Upper lobe of left lung (tissue), 6 donors: ENCODE data around the gene SLC25A21. TPM values are rescaled to one million over a fixed set of nuclear protein-coding genes. Genes with fewer than 3 reads are reported as not detected.

ENCODE experiments used
- ATAC-seq, 2 donors: fragments of 200-7000 bp; cut with Tn5 transposase; one replicate each; pipeline ENCODE4 v1.9.1; 2022; ENCODE audit warnings: mild to moderate bottlenecking in 2 of 2, moderate library complexity in 2 of 2; ENCODE audit not compliant: low FRiP score in 2 of 2
- DNase-seq, 2 donors: peaks; one replicate each; pipeline ENCODE4 v3.0.0-alpha.2; 2019 to 2020
- H3K27ac ChIP-seq, 4 donors: fragments of 200-600 bp; sonication (generic); one replicate each; pipeline ENCODE4 v1.5.1; 2016 to 2019
- H3K27me3 ChIP-seq, 4 donors: fragments of 200-600 bp; sonication (generic); one replicate each; pipeline ENCODE4 v1.5.1; 2017 to 2019
- H3K36me3 ChIP-seq, 4 donors: fragments of 200-600 bp; sonication (generic); one replicate each; pipeline ENCODE4 v1.5.1; 2016 to 2019
- H3K4me1 ChIP-seq, 4 donors: fragments of 200-600 bp; sonication (generic); one replicate each; pipeline ENCODE4 v1.5.1; 2018 to 2019
- H3K4me3 ChIP-seq, 4 donors: fragments of 200-600 bp; sonication (generic); one replicate each; pipeline ENCODE4 v1.5.1; 2017 to 2019; ENCODE audit warnings: mild to moderate bottlenecking in 2 of 4, moderate library complexity in 1 of 4
- H3K9me3 ChIP-seq, 4 donors: fragments of 200-600 bp; sonication (generic); one replicate each; pipeline ENCODE4 v1.5.1; 2018 to 2019
- EP300 ChIP-seq, 4 donors: sonication (generic); formaldehyde crosslinking; IDR thresholded peaks; one replicate each; pipeline ENCODE4 v1.5.1; 2017; ENCODE audit warnings: antibody characterized with exemption in 4 of 4, control low read depth in 2 of 4
- POLR2A ChIP-seq, 4 donors: fragments of 450-650 bp; IDR thresholded peaks; one replicate each; pipeline ENCODE4 v1.5.1; 2016 to 2017; ENCODE audit warnings: antibody characterized with exemption in 4 of 4, mild to moderate bottlenecking in 2 of 4
- POLR2AphosphoS5 ChIP-seq, 2 donors: sonication (generic); formaldehyde crosslinking; IDR thresholded peaks; one replicate each; pipeline ENCODE4 v1.5.1; 2017; ENCODE audit warnings: antibody characterized with exemption in 2 of 2
- WGBS, 2 donors: methylation state at CpG; one replicate each; pipeline ENCODE4 v1.1.5; 2017 to 2018; 5-methylcytosine and 5-hydroxymethylcytosine counted together
- total RNA-seq, 6 donors: library from RNA; depleted of rRNA in 4 of 6; stranded (reverse); fragments of >200 nt in 4 of 6; gene quantifications; one replicate each; pipeline versions ENCODE4 v1.1.0 to v1.2.1, GENCODE V29; 2016 to 2021
- TF ChIP-seq, protein P1 (sequence below), 6 experiments: fragments of 450-650 bp in 4 of 6; fragments of 200-600 bp in 2 of 6; sonication (generic) in 2 of 6; IDR thresholded peaks; one replicate each; pipeline ENCODE4 v1.5.1; 2016 to 2019; ENCODE audit warnings: antibody characterized with exemption in 6 of 6
- donor health status: DM: no; HTN: no; CAD: no; lungs with moderate emphysema.
- donor health status: DM: no; HTN: yes; CAD: no; lungs with severe emphysema.

SLC25A21 gene
- total RNA-seq, 6 donors from 2014 or later: 0.15 to 1.7 (median 0.30) TPM; not detected in 3

DNA sequence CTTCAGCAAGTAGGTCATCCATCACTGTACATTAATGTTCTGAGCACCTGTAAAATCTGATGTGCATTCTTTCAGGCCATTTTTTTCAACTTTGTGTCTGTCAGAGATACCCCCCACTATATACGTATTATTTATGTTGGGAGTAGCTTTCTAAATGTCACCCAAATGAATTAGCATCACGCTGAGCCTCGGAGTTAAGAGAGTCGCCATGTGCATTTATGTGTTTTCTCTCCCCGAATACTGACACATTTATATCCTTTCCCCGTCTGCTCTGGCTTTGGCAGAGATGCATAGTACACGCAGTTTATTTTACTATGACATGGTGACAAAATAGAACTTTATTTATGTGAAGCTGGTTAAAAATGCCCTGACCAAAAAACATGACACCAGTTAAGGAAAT lies 216.4 kb downstream of the SLC25A21 start:
- no peak overlapping the region for H3K4me3 ChIP-seq
- DNase-seq (no peak), ATAC-seq (no peak)
- no peak for TF ChIP-seq EP300 (IDR thresholded peaks at IDR 0.05)
- no peak for TF ChIP-seq POLR2A (IDR thresholded peaks at IDR 0.05)
- TF ChIP-seq POLR2AphosphoS5 (IDR thresholded peaks at IDR 0.05): no peak
- TF ChIP-seq, protein P1, sequence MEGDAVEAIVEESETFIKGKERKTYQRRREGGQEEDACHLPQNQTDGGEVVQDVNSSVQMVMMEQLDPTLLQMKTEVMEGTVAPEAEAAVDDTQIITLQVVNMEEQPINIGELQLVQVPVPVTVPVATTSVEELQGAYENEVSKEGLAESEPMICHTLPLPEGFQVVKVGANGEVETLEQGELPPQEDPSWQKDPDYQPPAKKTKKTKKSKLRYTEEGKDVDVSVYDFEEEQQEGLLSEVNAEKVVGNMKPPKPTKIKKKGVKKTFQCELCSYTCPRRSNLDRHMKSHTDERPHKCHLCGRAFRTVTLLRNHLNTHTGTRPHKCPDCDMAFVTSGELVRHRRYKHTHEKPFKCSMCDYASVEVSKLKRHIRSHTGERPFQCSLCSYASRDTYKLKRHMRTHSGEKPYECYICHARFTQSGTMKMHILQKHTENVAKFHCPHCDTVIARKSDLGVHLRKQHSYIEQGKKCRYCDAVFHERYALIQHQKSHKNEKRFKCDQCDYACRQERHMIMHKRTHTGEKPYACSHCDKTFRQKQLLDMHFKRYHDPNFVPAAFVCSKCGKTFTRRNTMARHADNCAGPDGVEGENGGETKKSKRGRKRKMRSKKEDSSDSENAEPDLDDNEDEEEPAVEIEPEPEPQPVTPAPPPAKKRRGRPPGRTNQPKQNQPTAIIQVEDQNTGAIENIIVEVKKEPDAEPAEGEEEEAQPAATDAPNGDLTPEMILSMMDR (IDR thresholded peaks at IDR 0.05): no peak
- no peak overlapping the region for H3K27ac ChIP-seq
- H3K27me3 ChIP-seq: no peaks in the 10 kb centered on the region
- H3K9me3 ChIP-seq: no peaks in the 10 kb centered on the region
- no peaks in the 10 kb centered on the region for H3K4me1 ChIP-seq
- no peaks in the 10 kb centered on the region for H3K36me3 ChIP-seq
- WGBS, 2 donors: 83 to 86% methylated on average over 7 of the region's 7 CpGs

- ATAC-seq (no peak), DNase-seq (no peak)
- Histone ChIP-seq H3K9me3 (no peaks in the 10 kb centered on the region), H3K4me1 (no peaks in the 10 kb centered on the region), H3K27me3 (no peaks in the 10 kb centered on the region), H3K27ac (no peak overlapping the region), H3K4me3 (no peak overlapping the region), H3K36me3 (no peaks in the 10 kb centered on the region)
- TF ChIP-seq POLR2AphosphoS5 (IDR thresholded peaks at IDR 0.05) (no peak), POLR2A (IDR thresholded peaks at IDR 0.05) (no peak), EP300 (IDR thresholded peaks at IDR 0.05) (no peak)
- TF ChIP-seq, protein P1 (IDR thresholded peaks at IDR 0.05): no peak
Observed at GRCh38 chr14:36955376-36955775, 217.0 kb downstream of the SLC25A21 start.

GRCh38 chr14:36952689-36953088 lies 219.7 kb downstream of the SLC25A21 start:
- H3K27me3 ChIP-seq: no peaks in the 10 kb centered on the region
- no peak overlapping the region for H3K27ac ChIP-seq
- no peak for TF ChIP-seq POLR2AphosphoS5 (IDR thresholded peaks at IDR 0.05)
- no peak for TF ChIP-seq EP300 (IDR thresholded peaks at IDR 0.05)
- TF ChIP-seq POLR2A (IDR thresholded peaks at IDR 0.05): no peak
- TF ChIP-seq, protein P1 (IDR thresholded peaks at IDR 0.05): no peak
- no peak overlapping the region for H3K4me3 ChIP-seq
- 80 to 84% methylated on average over 3 of the region's 3 CpGs for WGBS, 2 donors
- no peaks in the 10 kb centered on the region for H3K4me1 ChIP-seq
- no peak for ATAC-seq
- H3K36me3 ChIP-seq: no peaks in the 10 kb centered on the region
- no peaks in the 10 kb centered on the region for H3K9me3 ChIP-seq
- no peak for DNase-seq

DNA sequence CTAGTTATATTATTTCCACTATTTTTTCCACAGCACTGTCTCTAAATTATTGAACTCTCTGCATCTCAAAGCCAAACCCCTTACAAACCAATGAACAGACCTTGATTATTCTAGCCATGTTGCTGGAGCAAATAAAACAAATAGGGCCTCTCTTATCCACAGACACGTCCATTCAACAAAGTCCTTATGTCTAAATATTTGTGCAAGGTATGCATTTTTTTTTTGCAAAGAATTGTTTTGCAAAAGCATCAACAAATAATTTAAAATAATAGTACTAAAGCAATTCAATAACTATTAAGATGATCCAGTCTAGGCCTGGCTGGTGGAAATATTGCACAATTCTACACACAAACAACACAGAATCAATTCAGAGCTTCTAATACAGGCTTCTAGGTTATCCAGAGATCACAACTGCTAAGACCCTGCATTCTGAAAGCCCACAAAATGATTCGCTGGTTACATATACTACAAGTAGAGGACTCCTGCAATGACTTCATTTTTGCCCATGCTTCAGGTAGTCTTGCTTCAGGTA lies 221.0 kb downstream of the SLC25A21 start:
- no peak overlapping the region for H3K4me3 ChIP-seq
- no peak overlapping the region for H3K27ac ChIP-seq
- no peaks in the 10 kb centered on the region for H3K27me3 ChIP-seq
- DNase-seq (no peak), ATAC-seq (no peak)
- 75 to 80% methylated on average over 2 of the region's 2 CpGs for WGBS, 2 donors
- H3K4me1 ChIP-seq: no peaks in the 10 kb centered on the region
- no peaks in the 10 kb centered on the region for H3K36me3 ChIP-seq
- no peaks in the 10 kb centered on the region for H3K9me3 ChIP-seq
- no peak for TF ChIP-seq POLR2AphosphoS5 (IDR thresholded peaks at IDR 0.05)
- TF ChIP-seq EP300 (IDR thresholded peaks at IDR 0.05): no peak
- no peak for TF ChIP-seq POLR2A (IDR thresholded peaks at IDR 0.05)
- TF ChIP-seq, protein P1 (IDR thresholded peaks at IDR 0.05): no peak

GRCh38 chr14:36950812-36951211 lies 221.6 kb downstream of the SLC25A21 start:
- Histone ChIP-seq H3K27me3 (no peaks in the 10 kb centered on the region), H3K9me3 (no peaks in the 10 kb centered on the region), H3K27ac (no peak overlapping the region), H3K4me1 (no peaks in the 10 kb centered on the region), H3K36me3 (no peaks in the 10 kb centered on the region), H3K4me3 (no peak overlapping the region)
- DNase-seq (no peak), ATAC-seq (no peak)
- 80 to 88% methylated on average over 1 of the region's 1 CpG for WGBS, 2 donors
- no peak for TF ChIP-seq POLR2A (IDR thresholded peaks at IDR 0.05)
- TF ChIP-seq, protein P1 (IDR thresholded peaks at IDR 0.05): no peak
- TF ChIP-seq POLR2AphosphoS5 (IDR thresholded peaks at IDR 0.05): no peak
- TF ChIP-seq EP300 (IDR thresholded peaks at IDR 0.05): no peak
